DOHH2 (cell line): ENCODE measurements around the gene KCNA5.

ENCODE experiments used
- H3F3A ChIP-seq: fragments of 200-600 bp; sonication (generic), shearing (Covaris generic); 2 replicates; pipeline ENCODE4 v1.6.0; 2016; ENCODE audit warnings: antibody characterized with exemption, mild to moderate bottlenecking; ENCODE audit not compliant: control insufficient read depth, insufficient read depth
- H3K27ac ChIP-seq: fragments of 200-600 bp; sonication (generic); 2 replicates; pipeline ENCODE4 v1.5.1; 2014; ENCODE audit warnings: low read depth, mild to moderate bottlenecking, low read length, moderate library complexity
- H3K27me3 ChIP-seq: fragments of 200-600 bp; sonication (generic); 2 replicates; pipeline ENCODE4 v1.6.1; 2014; ENCODE audit warnings: mild to moderate bottlenecking, low read length, mixed read lengths; ENCODE audit not compliant: control insufficient read depth
- H3K36me3 ChIP-seq: fragments of 200-600 bp; sonication (generic); 2 replicates; pipeline ENCODE4 v1.6.1; 2014; ENCODE audit warnings: mild to moderate bottlenecking, low read length, moderate library complexity, mixed read lengths; ENCODE audit not compliant: control insufficient read depth
- H3K4me1 ChIP-seq: fragments of 200-600 bp; sonication (generic); 2 replicates; pipeline ENCODE4 v1.6.1; 2014; ENCODE audit warnings: mild to moderate bottlenecking, low read length, mixed read lengths; ENCODE audit not compliant: control insufficient read depth
- H3K4me2 ChIP-seq: fragments of 200-600 bp; sonication (generic); 2 replicates; pipeline ENCODE4 v1.6.0; 2014; ENCODE audit warnings: mild to moderate bottlenecking, low read length, moderate library complexity
- H3K4me3 ChIP-seq: fragments of 200-600 bp; sonication (generic); 2 replicates; pipeline ENCODE4 v1.5.1; 2014; ENCODE audit warnings: mild to moderate bottlenecking, low read length, mixed read lengths
- H3K79me2 ChIP-seq: fragments of 200-600 bp; sonication (generic); 2 replicates; pipeline ENCODE4 v1.6.1; 2014; ENCODE audit warnings: mild to moderate bottlenecking, low read length, mixed read lengths; ENCODE audit not compliant: control insufficient read depth
- H3K9me2 ChIP-seq: fragments of 200-600 bp; sonication (generic); replicated peaks from 2 replicates; pipeline ENCODE4 v1.6.1; 2014; ENCODE audit warnings: mild to moderate bottlenecking, low read length, mixed read lengths; ENCODE audit not compliant: control insufficient read depth
- H3K9me3 ChIP-seq: fragments of 200-600 bp; sonication (generic); 2 replicates; pipeline ENCODE4 v1.6.1; 2014; ENCODE audit warnings: antibody characterized with exemption, low read length, mixed read lengths; ENCODE audit not compliant: control insufficient read depth, insufficient read depth
- H4K20me1 ChIP-seq: fragments of 200-600 bp; sonication (generic); 2 replicates; pipeline ENCODE4 v1.6.0; 2014; ENCODE audit warnings: low read depth, mild to moderate bottlenecking, antibody characterized with exemption, low read length, moderate library complexity; ENCODE audit not compliant: control insufficient read depth, insufficient read depth
- CTCF ChIP-seq: fragments of 200-600 bp; sonication (generic); IDR thresholded peaks from one replicate; pipeline ENCODE4 v1.5.1; 2014; ENCODE audit warnings: antibody characterized with exemption, mild to moderate bottlenecking, low read depth, low read length; ENCODE audit not compliant: poor library complexity, severe bottlenecking
- EZH2phosphoT487 ChIP-seq: fragments of 200-600 bp; sonication (generic); IDR thresholded peaks from 2 replicates; pipeline ENCODE4 v1.6.1; 2017; ENCODE audit warnings: borderline replicate concordance, mild to moderate bottlenecking, antibody characterized with exemption, low read length, moderate library complexity, mixed read lengths

KCNA5 gene

GRCh38 chr12:5060958-5061357 lies 17.3 kb downstream of the KCNA5 start:
- TF ChIP-seq EZH2phosphoT487 (no peak), CTCF (no peak)
- H3K4me3 ChIP-seq = no peak overlapping the region

GRCh38 chr12:5063149-5063548 lies 19.5 kb downstream of the KCNA5 start:
- H3K4me3 ChIP-seq = no peak overlapping the region
- H3K4me2 ChIP-seq = no peak overlapping the region
- H3K9me2 ChIP-seq = no peaks in the 10 kb centered on the region
- peaks cover 22% of the 10 kb centered on the region for H3K27me3 ChIP-seq
- H3K79me2 ChIP-seq = no peaks in the 10 kb centered on the region
- no peaks in the 10 kb centered on the region for H3K4me1 ChIP-seq
- TF ChIP-seq CTCF (no peak), EZH2phosphoT487 (no peak)
- H3K27ac ChIP-seq = no peak overlapping the region
- H4K20me1 ChIP-seq = no peaks in the 10 kb centered on the region
- H3K9me3 ChIP-seq = no peaks in the 10 kb centered on the region
- H3F3A ChIP-seq = no peaks in the 10 kb centered on the region
- H3K36me3 ChIP-seq = no peaks in the 10 kb centered on the region

More at GRCh38 chr12:5060958-5061357, 17.3 kb downstream of the KCNA5 start:
- H3K4me2 ChIP-seq = no peak overlapping the region
- peaks cover 22% of the 10 kb centered on the region for H3K27me3 ChIP-seq
- no peaks in the 10 kb centered on the region for H3K36me3 ChIP-seq
- no peaks in the 10 kb centered on the region for H3K79me2 ChIP-seq
- H3K9me3 ChIP-seq = no peaks in the 10 kb centered on the region
- H3K27ac ChIP-seq = no peak overlapping the region
- H3F3A ChIP-seq = no peaks in the 10 kb centered on the region
- no peaks in the 10 kb centered on the region for H4K20me1 ChIP-seq
- H3K9me2 ChIP-seq = no peaks in the 10 kb centered on the region
- no peaks in the 10 kb centered on the region for H3K4me1 ChIP-seq

- Histone ChIP-seq H3K4me3 (no peak overlapping the region), H3K9me3 (no peaks in the 10 kb centered on the region), H3K27me3 (peaks cover 19% of the 10 kb centered on the region), H3F3A (no peaks in the 10 kb centered on the region), H3K4me1 (no peaks in the 10 kb centered on the region), H4K20me1 (no peaks in the 10 kb centered on the region), H3K4me2 (no peak overlapping the region), H3K27ac (no peak overlapping the region), H3K36me3 (no peaks in the 10 kb centered on the region), H3K9me2 (no peaks in the 10 kb centered on the region), H3K79me2 (no peaks in the 10 kb centered on the region)
- TF ChIP-seq CTCF (no peak), EZH2phosphoT487 (no peak)
Measured at GRCh38 chr12:5064913-5065490, 21.3 kb downstream of the KCNA5 start.
